Trophoblast cell (in vitro differentiated cells and primary cell): ENCODE results near the gene ITGA8.
A peak's percentile ranks its signal among the peaks of the same experiment; 100 is the strongest.

Source experiments
- DNase-seq, 2 donors: peaks; one replicate each; pipeline ENCODE4 v3.0.0-alpha.2; 2016
- H2AFZ ChIP-seq: 2 replicates; pipeline ENCODE4 v1.6.1; 2013; ENCODE audit warnings: low read length, moderate library complexity, mild to moderate bottlenecking; ENCODE audit not compliant: insufficient read depth, poor library complexity
- H2AK5ac ChIP-seq: 2 replicates; pipeline ENCODE4 v1.6.1; 2013; ENCODE audit warnings: mild to moderate bottlenecking, low read length
- H2BK120ac ChIP-seq: 2 replicates; pipeline ENCODE4 v1.6.1; 2013; ENCODE audit warnings: low read length, mild to moderate bottlenecking, moderate library complexity; ENCODE audit not compliant: insufficient read depth, poor library complexity
- H2BK12ac ChIP-seq: 2 replicates; pipeline ENCODE4 v1.6.1; 2013; ENCODE audit warnings: mild to moderate bottlenecking, low read length, moderate library complexity
- H2BK5ac ChIP-seq: 2 replicates; pipeline ENCODE4 v1.6.1; 2013; ENCODE audit warnings: low read length, low read depth, moderate library complexity, mild to moderate bottlenecking; ENCODE audit not compliant: poor library complexity
- H3K14ac ChIP-seq: 2 replicates; pipeline ENCODE4 v1.6.1; 2013; ENCODE audit warnings: mild to moderate bottlenecking, low read length
- H3K18ac ChIP-seq: 2 replicates; pipeline ENCODE4 v1.6.1; 2013; ENCODE audit warnings: mild to moderate bottlenecking, low read length
- H3K23ac ChIP-seq: 2 replicates; pipeline ENCODE4 v1.6.1; 2013; ENCODE audit warnings: low read length
- H3K27ac ChIP-seq: 2 replicates; pipeline ENCODE4 v1.5.1; 2013; ENCODE audit warnings: low read depth, mild to moderate bottlenecking, inconsistent platforms, low read length, moderate library complexity
- H3K27me3 ChIP-seq: 2 replicates; pipeline ENCODE4 v1.6.1; 2013; ENCODE audit warnings: inconsistent platforms, mild to moderate bottlenecking, low read length, moderate library complexity; ENCODE audit not compliant: insufficient read depth
- H3K36me3 ChIP-seq, 2 experiments: 1 replicate in 1 of 2; 2 replicates in 1 of 2; pipeline ENCODE4 v1.6.1; 2013; ENCODE audit warnings: low read length in 2 of 2, mild to moderate bottlenecking in 2 of 2, moderate library complexity in 1 of 2; ENCODE audit not compliant: insufficient read depth in 2 of 2, control insufficient read depth in 1 of 2
- H3K4ac ChIP-seq: 2 replicates; pipeline ENCODE4 v1.6.1; 2013; ENCODE audit warnings: low read depth, mild to moderate bottlenecking, low read length, moderate library complexity
- H3K4me1 ChIP-seq, 2 experiments: 1 replicate in 1 of 2; 2 replicates in 1 of 2; pipeline ENCODE4 v1.6.1; 2013; ENCODE audit warnings: low read length in 2 of 2, mild to moderate bottlenecking in 2 of 2, moderate library complexity in 1 of 2; ENCODE audit not compliant: insufficient read depth in 2 of 2, control insufficient read depth in 1 of 2
- H3K4me2 ChIP-seq: 2 replicates; pipeline ENCODE4 v1.6.1; 2013; ENCODE audit warnings: inconsistent platforms, mild to moderate bottlenecking, low read length, moderate library complexity
- H3K4me3 ChIP-seq: 2 replicates; pipeline ENCODE4 v1.5.1; 2013; ENCODE audit warnings: mild to moderate bottlenecking, low read depth, low read length, inconsistent platforms
- H3K79me1 ChIP-seq: one replicate; pipeline ENCODE4 v1.6.1; 2013; ENCODE audit warnings: low read length
- H3K79me2 ChIP-seq: 2 replicates; pipeline ENCODE4 v1.6.1; 2013; ENCODE audit warnings: low read length, mild to moderate bottlenecking; ENCODE audit not compliant: control insufficient read depth, insufficient read depth, poor library complexity
- H3K9ac ChIP-seq: 2 replicates; pipeline ENCODE4 v1.6.1; 2013; ENCODE audit warnings: mild to moderate bottlenecking, low read length
- H3K9me3 ChIP-seq: 2 replicates; pipeline ENCODE4 v1.6.1; 2013; ENCODE audit warnings: low read depth, mild to moderate bottlenecking, control low read depth, inconsistent platforms, low read length; ENCODE audit not compliant: insufficient read depth
- H4K12ac ChIP-seq: 2 replicates; pipeline ENCODE4 v1.6.1; 2013; ENCODE audit warnings: low read depth, mild to moderate bottlenecking, low read length, moderate library complexity
- H4K8ac ChIP-seq: 2 replicates; pipeline ENCODE4 v1.6.1; 2013; ENCODE audit warnings: low read depth, mild to moderate bottlenecking, low read length, moderate library complexity
- H4K91ac ChIP-seq: one replicate; pipeline ENCODE4 v1.6.1; 2013; ENCODE audit warnings: low read depth, mild to moderate bottlenecking, low read length, moderate library complexity
- WGBS: extraction: QIAGEN DNeasy Blood & Tissue Kit; methylation state at CpG from one replicate; pipeline ENCODE4 v1.1.7; 2013; ENCODE audit warnings: missing lambda C conversion rate; ENCODE audit not compliant: insufficient read length, insufficient coverage; ENCODE audit errors: extremely low coverage; 5-methylcytosine and 5-hydroxymethylcytosine counted together

Gene ITGA8

DNA sequence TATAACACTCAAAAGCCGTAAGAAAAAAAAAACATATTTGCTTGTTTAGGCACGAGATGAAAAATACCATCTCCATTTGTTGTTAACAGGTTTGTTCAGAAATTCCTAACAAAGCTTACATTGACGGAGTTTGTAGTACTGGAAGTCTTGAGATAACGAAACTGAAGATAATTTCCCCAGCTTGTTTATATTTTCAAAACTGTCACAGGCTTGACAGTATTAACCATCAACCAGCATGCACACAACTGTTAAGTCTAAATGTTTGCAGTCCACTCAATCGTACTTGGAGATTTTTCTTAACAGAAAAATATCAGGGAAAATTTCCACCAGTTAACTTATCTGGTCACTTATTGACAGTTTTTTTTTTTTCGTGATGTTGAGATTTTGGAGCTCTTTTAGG, 68.5 kb downstream of the ITGA8 start:
- H4K8ac ChIP-seq, result no peak overlapping the region
- no peak overlapping the region for H2BK120ac ChIP-seq
- no peak overlapping the region for H2BK5ac ChIP-seq
- H3K27ac ChIP-seq, result no peak overlapping the region
- no peak overlapping the region for H2AK5ac ChIP-seq
- no peak overlapping the region for H3K23ac ChIP-seq
- H3K4me2 ChIP-seq, result no peak overlapping the region
- H3K36me3 ChIP-seq, result no peaks in the 10 kb centered on the region
- no peak overlapping the region for H3K14ac ChIP-seq
- H3K18ac ChIP-seq, result no peak overlapping the region
- no peaks in the 10 kb centered on the region for H3K9me3 ChIP-seq
- H3K27me3 ChIP-seq, result no peaks in the 10 kb centered on the region
- no CpG with 5 or more reads among the region's 6 CpGs for WGBS
- no peaks in the 10 kb centered on the region for H3K79me1 ChIP-seq
- no peak overlapping the region for H2AFZ ChIP-seq
- H4K12ac ChIP-seq, result no peak overlapping the region
- no peak overlapping the region for H2BK12ac ChIP-seq
- H3K4me3 ChIP-seq, result no peak overlapping the region
- no peaks in the 10 kb centered on the region for H3K79me2 ChIP-seq
- no peak overlapping the region for H4K91ac ChIP-seq
- no peaks in the 10 kb centered on the region for H3K4me1 ChIP-seq
- no peak overlapping the region for H3K9ac ChIP-seq
- H3K4ac ChIP-seq, result no peak overlapping the region
- DNase-seq, result peak in 1 of 2 donors; percentile 74

GRCh38 chr10:15642095-15642494, 77.6 kb downstream of the ITGA8 start:
- no peak overlapping the region for H4K12ac ChIP-seq
- no peaks in the 10 kb centered on the region for H3K79me1 ChIP-seq
- no peak overlapping the region for H3K4me3 ChIP-seq
- no peak overlapping the region for H3K14ac ChIP-seq
- H4K8ac ChIP-seq, result no peak overlapping the region
- no peak overlapping the region for H4K91ac ChIP-seq
- no peaks in the 10 kb centered on the region for H3K9me3 ChIP-seq
- H3K18ac ChIP-seq, result no peak overlapping the region
- DNase-seq, result no peak
- H3K4me1 ChIP-seq, result peaks cover 0 to 4% of the 10 kb centered on the region in 2 experiments
- H2AK5ac ChIP-seq, result no peak overlapping the region
- H3K9ac ChIP-seq, result no peak overlapping the region
- H3K27me3 ChIP-seq, result no peaks in the 10 kb centered on the region
- H2AFZ ChIP-seq, result no peak overlapping the region
- H2BK120ac ChIP-seq, result no peak overlapping the region
- no peak overlapping the region for H3K4ac ChIP-seq
- no peak overlapping the region for H3K4me2 ChIP-seq
- H3K36me3 ChIP-seq, result no peaks in the 10 kb centered on the region
- no peaks in the 10 kb centered on the region for H3K79me2 ChIP-seq
- no peak overlapping the region for H3K27ac ChIP-seq
- no peak overlapping the region for H2BK5ac ChIP-seq
- no peak overlapping the region for H2BK12ac ChIP-seq
- WGBS, result no CpG with 5 or more reads among the region's 2 CpGs
- no peak overlapping the region for H3K23ac ChIP-seq

DNA sequence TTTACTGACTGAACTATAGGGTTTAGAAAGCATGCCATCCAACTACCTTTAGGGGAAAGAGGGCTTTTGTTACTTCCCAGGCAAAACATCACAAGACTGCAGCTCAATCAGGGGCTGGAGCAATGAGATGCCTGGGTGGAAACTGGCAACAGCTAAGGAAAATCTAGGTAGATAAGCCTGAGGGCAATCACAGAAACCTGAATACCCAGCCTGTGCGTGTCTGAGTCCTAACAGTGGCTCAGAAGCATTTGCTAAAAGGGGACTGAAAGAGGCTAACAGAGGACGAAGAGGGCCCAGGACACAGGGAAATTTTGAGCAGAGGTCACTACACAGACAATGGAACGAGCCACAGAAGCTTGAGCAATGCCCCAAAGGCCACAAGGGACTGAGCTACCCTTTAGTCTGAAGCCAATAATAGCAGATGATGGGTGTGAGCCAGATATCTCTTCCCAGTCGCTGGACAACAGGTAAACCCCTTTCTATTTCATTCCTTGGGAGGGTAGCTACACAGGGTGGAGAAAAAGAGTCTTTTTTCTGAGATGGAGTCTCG, 79.1 kb downstream of the ITGA8 start:
- Histone ChIP-seq H2BK12ac (no peak overlapping the region), H3K9me3 (no peaks in the 10 kb centered on the region), H3K27me3 (no peaks in the 10 kb centered on the region), H3K23ac (no peak overlapping the region), H3K4me1 (peaks cover 0 to 4% of the 10 kb centered on the region in 2 experiments), H4K12ac (no peak overlapping the region), H3K14ac (no peak overlapping the region), H3K79me2 (no peaks in the 10 kb centered on the region), H2AK5ac (no peak overlapping the region), H2BK5ac (no peak overlapping the region), H3K79me1 (no peaks in the 10 kb centered on the region), H4K8ac (no peak overlapping the region), H4K91ac (no peak overlapping the region), H3K36me3 (no peaks in the 10 kb centered on the region), H3K4me3 (no peak overlapping the region), H3K4me2 (no peak overlapping the region), H2AFZ (no peak overlapping the region), H3K18ac (no peak overlapping the region), H3K9ac (no peak overlapping the region), H3K4ac (no peak overlapping the region), H3K27ac (no peak overlapping the region), H2BK120ac (no peak overlapping the region)
- peak in 1 of 2 donors; percentile 15 for DNase-seq
- WGBS, result no CpG with 5 or more reads among the region's 5 CpGs

DNA sequence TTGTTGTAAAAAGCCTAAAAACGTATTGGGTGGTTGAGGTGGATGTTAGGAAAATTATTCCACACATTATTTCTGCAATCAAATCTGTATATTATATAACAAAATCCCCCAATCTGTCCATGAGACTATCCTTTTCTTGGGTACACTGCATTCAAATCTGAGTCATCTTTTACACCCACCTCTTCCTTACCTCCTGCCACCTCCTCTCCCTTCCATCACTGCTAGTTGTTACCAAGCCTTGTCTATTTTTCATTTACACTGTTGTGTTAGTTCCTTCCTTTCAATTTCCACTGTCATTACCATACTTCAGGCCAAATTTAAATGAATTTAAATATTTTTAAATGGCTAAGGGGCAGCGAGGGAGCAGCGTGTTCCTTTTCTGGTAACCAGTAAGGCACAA, 83.3 kb downstream of the ITGA8 start:
- Histone ChIP-seq H3K18ac (no peak overlapping the region), H4K12ac (no peak overlapping the region)
- WGBS, result no CpG with 5 or more reads among the region's 3 CpGs

More for the DNA sequence above, 83.3 kb downstream of the ITGA8 start:
- H3K23ac ChIP-seq, result no peak overlapping the region
- no peak overlapping the region for H2AK5ac ChIP-seq
- H2BK12ac ChIP-seq, result no peak overlapping the region
- H4K91ac ChIP-seq, result no peak overlapping the region
- no peak overlapping the region for H2AFZ ChIP-seq
- H4K8ac ChIP-seq, result no peak overlapping the region
- H2BK5ac ChIP-seq, result no peak overlapping the region
- H3K27ac ChIP-seq, result no peak overlapping the region
- no peak overlapping the region for H3K14ac ChIP-seq
- no peak overlapping the region for H3K4ac ChIP-seq
- no peaks in the 10 kb centered on the region for H3K9me3 ChIP-seq
- no peaks in the 10 kb centered on the region for H3K79me1 ChIP-seq
- H3K9ac ChIP-seq, result no peak overlapping the region
- no peaks in the 10 kb centered on the region for H3K36me3 ChIP-seq
- no peaks in the 10 kb centered on the region for H3K27me3 ChIP-seq
- DNase-seq, result no peak
- no peaks in the 10 kb centered on the region for H3K79me2 ChIP-seq
- no peak overlapping the region for H3K4me3 ChIP-seq
- H3K4me2 ChIP-seq, result no peak overlapping the region
- peaks cover 0 to 4% of the 10 kb centered on the region in 2 experiments for H3K4me1 ChIP-seq
- no peak overlapping the region for H2BK120ac ChIP-seq
